HG03575 (cell line): ENCODE data around the gene KRTAP29-1.

ENCODE experiments used
- ATAC-seq: cut with Tn5 transposase; IDR thresholded peaks from one replicate; pipeline ENCODE4 v1.9.1; 2021; ENCODE audit not compliant: unreplicated experiment, insufficient number of reproducible peaks, low FRiP score; ENCODE audit errors: extremely low read depth

Gene KRTAP29-1

DNA sequence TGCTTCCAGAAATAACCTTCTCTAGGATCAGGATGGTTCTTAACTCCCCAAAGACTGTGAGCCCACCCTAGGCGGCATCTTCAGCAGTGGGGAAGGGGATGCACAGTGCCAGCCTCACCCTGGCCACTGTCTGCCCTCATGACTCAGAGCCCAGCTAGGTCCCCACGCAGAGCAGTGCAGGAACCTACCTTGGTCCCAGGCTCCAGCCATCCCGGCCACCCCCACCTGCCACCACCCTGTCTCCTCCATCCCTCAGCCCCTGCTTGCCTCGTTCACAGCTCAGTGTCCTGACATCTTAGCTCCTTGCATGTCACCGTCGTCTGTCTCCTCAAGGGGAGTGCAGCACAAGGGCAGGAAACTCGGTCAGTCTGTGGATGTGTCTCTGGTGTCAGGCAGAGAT lies 29.0 kb upstream of the KRTAP29-1 start:
- no peak for ATAC-seq

DNA sequence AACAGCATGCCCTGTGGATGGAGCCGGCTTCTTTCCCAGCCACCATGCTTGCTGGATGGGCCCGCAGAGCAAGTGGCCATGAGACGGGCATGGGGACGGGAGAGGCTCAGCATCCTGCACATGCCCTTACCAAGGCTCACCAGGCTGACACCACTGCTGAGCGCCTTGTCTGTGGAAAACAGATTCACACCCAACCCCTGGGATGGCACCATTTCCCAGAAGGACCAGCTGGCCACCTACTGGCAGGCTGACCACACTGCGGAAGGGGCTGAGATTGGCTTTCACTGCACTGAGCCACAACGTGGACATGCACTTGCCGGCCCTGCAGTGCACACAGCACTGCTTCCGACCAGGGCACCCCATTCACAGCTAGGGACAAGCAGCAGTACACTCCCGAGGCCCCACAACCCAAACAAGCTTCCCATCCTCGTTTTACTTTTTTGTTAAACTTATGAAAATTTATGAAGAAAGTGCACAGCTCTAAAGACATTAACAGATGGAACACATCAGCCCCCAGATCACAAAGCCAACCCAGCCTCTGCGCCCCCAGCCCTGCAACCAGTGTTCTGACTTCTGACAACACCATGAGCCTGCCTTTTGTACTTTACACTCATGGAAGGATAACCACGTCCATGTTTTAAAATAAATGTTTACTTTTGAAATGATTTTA lies 26.8 kb upstream of the KRTAP29-1 start:
- ATAC-seq, result no peak

DNA sequence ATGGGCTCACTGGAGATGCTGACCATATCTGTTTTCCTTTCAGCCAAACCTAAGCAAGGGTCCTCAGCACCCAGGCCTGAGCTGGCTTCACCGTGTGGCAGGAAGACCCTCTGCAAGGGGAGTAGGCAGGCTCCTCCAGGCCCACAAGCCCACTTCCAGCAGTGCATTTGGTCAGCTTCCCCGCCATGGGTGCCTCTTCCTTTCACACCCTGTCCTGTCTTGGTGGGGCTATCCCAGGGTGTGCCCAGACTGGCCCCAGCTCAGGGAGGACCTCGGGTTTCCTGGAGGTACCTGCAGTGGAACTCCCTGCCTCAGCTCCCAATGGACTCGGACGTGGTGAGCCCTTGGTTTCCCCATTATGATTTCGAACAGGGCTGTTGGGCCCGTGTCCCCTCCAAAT lies 25.6 kb upstream of the KRTAP29-1 start:
- ATAC-seq, result no peak

DNA sequence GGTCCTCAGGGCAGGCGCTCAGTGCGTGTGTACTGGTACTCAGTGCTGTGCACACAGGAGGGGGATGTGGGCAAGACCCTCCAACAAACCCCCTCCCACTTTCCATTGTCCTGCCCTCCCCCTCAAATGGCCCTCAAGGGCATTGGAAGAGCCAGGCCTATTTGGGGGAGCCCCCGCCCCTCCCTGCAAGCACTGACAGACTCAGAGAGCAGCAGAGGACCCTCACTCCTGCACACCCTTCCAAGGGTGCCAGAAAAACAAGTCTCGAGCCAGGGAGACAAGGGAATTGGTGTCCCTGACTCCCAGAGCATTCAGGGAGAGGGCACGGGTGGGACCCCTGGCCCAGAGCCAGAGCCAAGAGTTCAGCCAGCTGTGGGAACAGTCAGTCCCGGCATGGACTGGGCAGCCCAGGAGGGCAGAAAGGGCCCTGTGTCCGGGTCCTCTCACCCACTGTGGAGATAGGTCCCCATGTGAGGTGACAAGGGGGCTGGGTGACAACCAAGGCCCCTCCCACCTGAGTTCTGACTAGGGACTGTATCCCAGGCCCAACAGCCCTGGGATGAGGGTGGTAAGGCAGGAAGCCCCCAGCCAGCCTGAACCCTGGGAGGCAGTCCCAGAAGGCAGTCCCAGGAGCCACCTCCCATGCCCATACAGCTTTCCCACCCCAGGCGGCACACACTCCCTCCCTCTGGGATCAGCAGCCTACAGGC lies 24.9 kb upstream of the KRTAP29-1 start:
- ATAC-seq, result no peak

DNA sequence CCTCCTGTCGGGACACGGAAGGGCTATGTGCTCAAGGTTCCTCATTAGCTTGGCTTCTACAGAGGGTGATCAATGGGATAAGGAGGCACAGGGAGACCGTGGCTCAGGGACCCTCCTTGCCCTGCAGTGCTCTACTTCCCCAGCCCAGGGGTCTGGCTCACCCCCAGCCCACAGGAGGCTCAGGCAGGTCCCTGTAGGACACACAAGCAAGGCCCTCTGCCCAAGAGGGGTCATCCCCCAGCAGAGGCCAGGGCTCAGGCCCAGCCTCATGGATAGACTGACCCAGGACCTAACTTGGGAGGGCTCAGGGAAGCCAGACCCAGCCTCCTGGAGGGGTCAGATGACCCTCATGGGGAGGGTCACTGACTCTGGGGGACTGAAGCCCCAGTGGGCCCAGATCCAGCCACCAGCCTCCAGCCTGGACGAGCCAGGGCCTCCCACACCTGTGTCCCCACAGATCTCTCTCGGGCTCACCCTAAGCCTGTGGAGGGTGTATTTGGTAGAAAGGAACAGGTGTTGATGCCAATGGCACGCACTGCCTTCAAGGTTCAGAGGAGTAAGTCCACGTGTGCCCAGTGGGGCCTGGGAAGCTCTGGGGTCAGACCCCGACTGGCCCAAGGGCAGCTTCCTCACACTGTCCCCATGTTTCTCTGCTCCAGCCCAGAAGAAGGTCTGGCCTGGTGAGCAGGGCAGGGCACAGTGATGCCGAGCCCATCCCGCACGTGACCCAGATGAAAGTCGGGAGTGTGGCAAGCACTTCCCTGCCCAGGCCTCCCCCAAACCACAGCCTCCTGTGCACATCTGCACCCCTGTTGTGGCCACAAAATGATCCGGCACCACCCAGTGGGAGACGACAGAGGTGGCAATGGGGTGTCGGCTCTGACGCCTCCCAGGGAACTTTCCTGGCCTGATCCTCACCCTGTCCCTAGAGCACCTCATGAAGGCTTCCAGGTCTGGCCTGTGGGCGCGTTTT lies 23.8 kb upstream of the KRTAP29-1 start:
- no peak for ATAC-seq

GRCh38 chr17:41325611-41326010 lies 23.0 kb upstream of the KRTAP29-1 start:
- ATAC-seq, result no peak

DNA sequence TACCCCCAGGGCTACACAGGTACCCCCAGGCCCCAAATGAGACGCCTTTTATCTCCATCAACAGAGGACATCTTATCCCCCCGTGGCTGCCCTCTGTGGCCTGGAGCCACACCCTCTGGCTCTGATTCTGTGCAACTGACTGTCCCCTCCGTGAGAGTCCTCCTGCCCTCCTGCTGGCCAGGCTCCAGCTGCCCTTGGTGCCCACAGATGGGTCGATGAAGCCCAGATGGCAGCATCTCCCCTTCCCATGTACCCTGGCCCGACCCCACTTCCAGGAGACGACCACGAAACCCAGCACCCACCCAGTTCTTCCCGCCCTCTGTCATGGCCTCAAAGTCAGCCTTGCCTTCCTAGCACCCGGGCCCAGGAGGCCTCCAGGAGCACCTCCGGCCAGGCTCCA lies 22.5 kb upstream of the KRTAP29-1 start:
- no peak for ATAC-seq

DNA sequence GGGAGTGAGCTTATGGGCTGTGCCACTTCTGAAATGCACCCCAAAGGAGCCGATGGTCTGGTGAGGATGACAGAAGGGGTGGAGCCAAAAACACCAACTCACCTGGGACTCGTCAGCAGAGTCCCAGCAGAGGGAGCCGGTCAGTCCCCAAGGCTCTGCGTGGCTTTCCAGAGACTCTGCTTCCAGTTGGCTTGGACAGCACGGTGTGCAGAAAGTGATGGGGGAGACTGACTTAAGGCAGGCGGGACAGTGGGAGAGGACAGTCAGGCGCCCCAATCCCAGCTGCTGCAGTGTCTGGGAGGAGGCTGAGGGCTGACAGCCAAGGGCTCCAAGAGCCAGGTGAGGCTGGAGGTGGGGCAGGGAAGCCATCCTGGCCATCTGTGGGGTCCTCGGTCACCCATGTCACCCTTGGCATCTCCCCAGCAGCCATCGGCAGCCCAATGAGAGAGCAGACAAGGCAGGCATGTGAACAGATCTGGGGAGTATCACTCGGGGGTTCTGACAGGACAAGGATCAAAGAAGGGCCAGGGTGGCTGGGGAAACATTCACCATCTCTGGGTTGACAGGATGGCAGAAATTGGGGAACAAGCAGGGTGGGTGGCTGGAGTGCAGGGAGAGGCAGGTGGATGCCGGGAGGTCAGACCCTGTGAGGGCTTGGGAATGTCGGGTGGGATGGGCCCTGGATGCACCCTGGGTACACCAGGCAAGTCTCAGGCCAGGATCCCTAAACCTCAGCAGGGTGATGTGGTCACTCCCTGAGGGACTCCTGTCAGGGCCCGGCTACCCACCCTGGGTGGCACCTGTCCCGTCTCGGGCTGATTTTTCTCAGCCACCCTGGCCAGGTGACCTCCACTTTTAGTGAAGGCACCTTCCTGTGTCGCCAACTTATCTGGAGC lies 21.8 kb upstream of the KRTAP29-1 start:
- ATAC-seq, result no peak

- no peak for ATAC-seq
Measured at GRCh38 chr17:41322903-41323895, 20.5 kb upstream of the KRTAP29-1 start.

- ATAC-seq, result no peak
Measured at GRCh38 chr17:41322094-41322902, 19.6 kb upstream of the KRTAP29-1 start.

GRCh38 chr17:41318231-41318630 lies 15.6 kb upstream of the KRTAP29-1 start:
- no peak for ATAC-seq

GRCh38 chr17:41315814-41316445 lies 13.3 kb upstream of the KRTAP29-1 start:
- no peak for ATAC-seq

GRCh38 chr17:41315204-41315794 lies 12.6 kb upstream of the KRTAP29-1 start, which contains the start of gene KRTAP17-1:
TSS of gene KRTAP17-1 (minus strand) at chr17:41315710. CDS start at chr17:41315650, 60 bp downstream.
- ATAC-seq, result no peak

GRCh38 chr17:41311111-41311510 lies 8.5 kb upstream of the KRTAP29-1 start:
- no peak for ATAC-seq

DNA sequence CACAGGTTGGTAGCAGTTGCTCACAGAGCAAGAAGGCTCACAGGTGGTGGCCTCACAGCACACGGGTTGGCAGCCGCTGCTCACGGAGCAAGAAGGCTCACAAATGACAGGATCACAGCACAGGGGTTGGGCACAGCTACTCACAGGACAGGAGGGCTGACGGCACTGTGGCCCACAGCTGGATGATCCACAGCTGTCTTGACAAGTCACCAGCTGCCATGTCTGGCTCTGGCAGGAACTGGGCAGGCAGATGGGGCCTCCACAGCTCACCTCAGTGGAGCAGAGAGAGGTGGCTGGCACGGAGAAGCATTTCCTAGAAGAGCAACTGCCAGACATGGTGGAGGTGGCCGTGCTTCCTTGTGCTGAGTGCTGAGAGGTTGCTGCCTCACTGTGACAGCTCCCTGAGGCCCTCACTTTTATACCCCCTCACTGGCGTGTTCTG lies 6.3 kb upstream of the KRTAP29-1 start, which contains the start of gene KRTAP16-1:
Gene KRTAP16-1, minus strand, starts transcription at position 392 of the 442 bp plus-strand sequence. Its CDS starts 56 bp downstream, at position 336.
- ATAC-seq, result no peak
